ENCODE results near the gene PRR14L. TPM values are rescaled to one million over a fixed set of nuclear protein-coding genes. Genes with fewer than 3 reads are reported as not detected.

The PRR14L gene
- total RNA-seq, 1 donor from 2014 or later = 48.2 TPM

- H3K27ac Mint-ChIP-seq (ENCODE audit: unreplicated experiment) = no peak overlapping the region
- H3K36me3 Mint-ChIP-seq (ENCODE audit: unreplicated experiment) = no peaks in the 10 kb centered on the region
- H3K27me3 Mint-ChIP-seq (ENCODE audit: unreplicated experiment) = no peaks in the 10 kb centered on the region
- H3K4me1 Mint-ChIP-seq (ENCODE audit: unreplicated experiment) = peaks cover 18% of the 10 kb centered on the region
- no peak overlapping the region for H3K4me3 Mint-ChIP-seq (ENCODE audit: unreplicated experiment)
- DNase-seq (ENCODE audit: extremely low spot score, unreplicated experiment) = no peak
- TF ChIP-seq CTCF (IDR thresholded peaks at IDR 0.05) = no peak
- no peaks in the 10 kb centered on the region for H3K9me3 Mint-ChIP-seq (ENCODE audit: unreplicated experiment)
Measured at GRCh38 chr22:31635638-31636306, 114.2 kb downstream of the PRR14L start.

DNA sequence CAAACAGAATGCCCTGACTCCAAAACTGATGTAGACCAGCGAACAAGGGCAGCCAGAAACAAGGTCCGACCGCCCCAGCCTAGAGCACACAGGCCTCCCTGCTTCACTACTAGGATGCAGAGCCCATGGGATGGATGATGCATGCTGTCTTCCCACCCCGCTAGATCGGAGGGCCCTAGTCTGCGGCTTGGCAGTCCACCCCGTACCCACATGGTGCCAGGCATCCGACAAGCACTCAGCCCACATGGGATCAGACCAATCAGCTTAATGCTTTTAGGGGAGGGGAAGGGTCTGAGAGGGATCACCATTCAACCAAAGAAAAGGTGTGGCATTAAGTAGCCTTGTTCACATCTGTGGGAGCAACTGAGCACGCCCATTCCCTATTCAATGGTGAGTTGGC lies 118.5 kb downstream of the PRR14L start:
- no peak for TF ChIP-seq CTCF (IDR thresholded peaks at IDR 0.05)
- DNase-seq (ENCODE audit: extremely low spot score, unreplicated experiment) = no peak
- H3K4me1 Mint-ChIP-seq (ENCODE audit: unreplicated experiment) = peaks cover 35% of the 10 kb centered on the region
- H3K4me3 Mint-ChIP-seq (ENCODE audit: unreplicated experiment) = peak overlapping the region; percentile 88
- H3K27me3 Mint-ChIP-seq (ENCODE audit: unreplicated experiment) = no peaks in the 10 kb centered on the region
- H3K27ac Mint-ChIP-seq (ENCODE audit: unreplicated experiment) = peak overlapping the region; percentile 82
- no peaks in the 10 kb centered on the region for H3K9me3 Mint-ChIP-seq (ENCODE audit: unreplicated experiment)
- H3K36me3 Mint-ChIP-seq (ENCODE audit: unreplicated experiment) = no peaks in the 10 kb centered on the region

Other genes with a start within 250 kb of the PRR14L start
- 32.9 and 36.2 TPM in 2 replicates for gene PISD, start 87.9 kb downstream of the PRR14L start, total RNA-seq
- gene DEPDC5, start 3.9 kb upstream of the PRR14L start, total RNA-seq = 30.7 and 33.4 TPM in 2 replicates
- 150 and 152 TPM in 2 replicates for gene YWHAH, start 194.4 kb upstream of the PRR14L start, total RNA-seq

All from osteocyte (in vitro differentiated cells).